Endothelial cell (in vitro differentiated cells): ENCODE data around the gene FBXO31. TPM values are rescaled to one million over a fixed set of nuclear protein-coding genes. Genes with fewer than 3 reads are reported as not detected.
A peak's percentile ranks its signal among the peaks of the same experiment; 100 is the strongest.

Experiments used
- DNase-seq: peaks from one replicate; pipeline ENCODE4 v3.0.0; 2021; ENCODE audit warnings: low spot score
- H3K27ac Mint-ChIP-seq: one replicate; pipeline ENCODE4 v1.8.0; 2021; ENCODE audit warnings: mixed read lengths, inconsistent platforms; ENCODE audit not compliant: unreplicated experiment
- H3K27me3 Mint-ChIP-seq: one replicate; pipeline ENCODE4 v1.8.0; 2021; ENCODE audit warnings: mild to moderate bottlenecking, moderate library complexity, mixed read lengths, inconsistent platforms; ENCODE audit not compliant: unreplicated experiment
- H3K36me3 Mint-ChIP-seq: one replicate; pipeline ENCODE4 v1.8.0; 2021; ENCODE audit warnings: mild to moderate bottlenecking, low read depth, mixed read lengths, inconsistent platforms; ENCODE audit not compliant: unreplicated experiment
- H3K4me1 Mint-ChIP-seq: one replicate; pipeline ENCODE4 v1.8.0; 2021; ENCODE audit warnings: mild to moderate bottlenecking, mixed read lengths, inconsistent platforms; ENCODE audit not compliant: unreplicated experiment
- H3K4me3 Mint-ChIP-seq: one replicate; pipeline ENCODE4 v1.8.0; 2021; ENCODE audit warnings: mild to moderate bottlenecking, mixed read lengths, inconsistent platforms; ENCODE audit not compliant: unreplicated experiment
- H3K9me3 Mint-ChIP-seq: one replicate; pipeline ENCODE4 v1.8.0; 2021; ENCODE audit warnings: mixed read lengths, inconsistent platforms; ENCODE audit not compliant: unreplicated experiment
- CTCF ChIP-seq: fragments of 200-600 bp; sonication (generic); IDR thresholded peaks from one replicate; pipeline ENCODE4 v1.5.0; 2021; ENCODE audit warnings: antibody characterized with exemption; ENCODE audit not compliant: unreplicated experiment
- total RNA-seq: library from RNA; stranded (reverse); fragmentation: NEBNext Ultra II Directional; extraction: Animal tissue kit (Norgen Biotek cat#: 25700); gene quantifications from one replicate; pipeline ENCODE4 v1.2.1, GENCODE V29; 2021; ENCODE audit not compliant: unreplicated experiment

The FBXO31 gene
- total RNA-seq, 1 donor from 2014 or later: 13.5 TPM

- Mint-ChIP-seq H3K9me3 (no peaks in the 10 kb centered on the region), H3K4me3 (no peak overlapping the region), H3K4me1 (no peaks in the 10 kb centered on the region), H3K27me3 (no peaks in the 10 kb centered on the region), H3K36me3 (no peaks in the 10 kb centered on the region), H3K27ac (no peak overlapping the region)
- DNase-seq: no peak
- no peak for TF ChIP-seq CTCF
Observed at GRCh38 chr16:87361916-87362619, 21.5 kb downstream of the FBXO31 start.

DNA sequence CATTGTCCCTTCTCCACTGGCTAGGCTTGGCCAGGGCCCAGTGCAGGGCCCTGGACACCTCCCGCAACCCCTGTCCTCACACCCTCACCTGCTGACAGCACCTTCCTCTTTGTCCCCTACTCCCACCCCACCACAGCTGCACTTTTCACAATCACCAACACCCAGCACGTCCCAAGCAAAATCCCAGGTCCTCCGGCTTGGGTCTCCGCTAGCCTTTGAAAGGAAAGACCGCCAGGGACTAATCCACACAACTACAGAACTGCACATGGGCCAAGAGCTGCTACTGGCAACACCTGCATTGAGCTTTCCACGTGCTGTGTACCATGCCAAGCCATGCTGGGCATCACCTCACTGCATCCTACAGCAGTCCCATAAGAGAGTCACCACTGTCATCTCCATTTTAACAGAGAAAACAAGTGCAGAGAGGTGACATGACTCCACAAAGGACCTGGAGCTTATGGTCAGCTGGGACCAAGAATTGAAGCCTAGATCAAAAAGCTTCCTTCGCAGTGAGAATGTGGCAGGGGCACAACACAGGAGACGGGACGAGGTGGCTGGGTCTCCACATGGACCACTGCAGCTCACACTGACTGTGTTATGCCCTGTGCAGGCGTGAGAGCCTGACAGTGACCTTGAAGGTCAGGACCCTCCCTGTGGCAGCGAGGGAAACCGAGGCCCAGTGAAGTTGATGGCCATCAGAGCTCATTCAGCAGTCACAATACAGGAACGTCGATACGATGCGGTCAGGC is 22.5 kb downstream of the FBXO31 start:
- no peak overlapping the region for H3K27ac Mint-ChIP-seq
- H3K9me3 Mint-ChIP-seq: no peaks in the 10 kb centered on the region
- DNase-seq: no peak

GRCh38 chr16:87359121-87359520 is 24.5 kb downstream of the FBXO31 start:
- H3K4me1 Mint-ChIP-seq: no peaks in the 10 kb centered on the region
- no peak overlapping the region for H3K27ac Mint-ChIP-seq
- no peaks in the 10 kb centered on the region for H3K27me3 Mint-ChIP-seq
- no peaks in the 10 kb centered on the region for H3K36me3 Mint-ChIP-seq
- H3K9me3 Mint-ChIP-seq: no peaks in the 10 kb centered on the region
- TF ChIP-seq CTCF: no peak
- peak overlapping the region; percentile 15 for H3K4me3 Mint-ChIP-seq
- no peak for DNase-seq

More for the DNA sequence above, 22.5 kb downstream of the FBXO31 start:
- no peak for TF ChIP-seq CTCF
- H3K36me3 Mint-ChIP-seq: no peaks in the 10 kb centered on the region
- no peaks in the 10 kb centered on the region for H3K4me1 Mint-ChIP-seq
- no peak overlapping the region for H3K4me3 Mint-ChIP-seq
- no peaks in the 10 kb centered on the region for H3K27me3 Mint-ChIP-seq

- no peak for DNase-seq
- Mint-ChIP-seq H3K4me1 (no peaks in the 10 kb centered on the region), H3K4me3 (peak overlapping the region; percentile 15), H3K36me3 (no peaks in the 10 kb centered on the region), H3K9me3 (no peaks in the 10 kb centered on the region), H3K27me3 (no peaks in the 10 kb centered on the region), H3K27ac (no peak overlapping the region)
- TF ChIP-seq CTCF: no peak
Observed at GRCh38 chr16:87358696-87359095, 24.9 kb downstream of the FBXO31 start.

GRCh38 chr16:87358250-87358649 is 25.3 kb downstream of the FBXO31 start:
- H3K4me1 Mint-ChIP-seq: no peaks in the 10 kb centered on the region
- no peak for TF ChIP-seq CTCF
- no peaks in the 10 kb centered on the region for H3K36me3 Mint-ChIP-seq
- H3K27me3 Mint-ChIP-seq: no peaks in the 10 kb centered on the region
- no peaks in the 10 kb centered on the region for H3K9me3 Mint-ChIP-seq
- no peak overlapping the region for H3K27ac Mint-ChIP-seq
- DNase-seq: no peak
- no peak overlapping the region for H3K4me3 Mint-ChIP-seq
